ENCODE measurements around the gene SPACA7.

SPACA7 gene

GRCh38 chr13:112342841-112343361 lies 33.3 kb upstream of the SPACA7 start:
- no peak overlapping the region for H3K4me3 ChIP-seq (ENCODE audit: low read length)
- no peak for TF ChIP-seq CTCF (conservative IDR thresholded peaks at IDR 0.05; ENCODE audit: low read depth, low read length)
- no peak for DNase-seq (ENCODE audit: low read depth)

- no peak overlapping the region for H3K4me3 ChIP-seq (ENCODE audit: low read length)
- DNase-seq (ENCODE audit: low read depth), result no peak
- TF ChIP-seq CTCF (conservative IDR thresholded peaks at IDR 0.05; ENCODE audit: low read depth, low read length), result no peak
Measured at GRCh38 chr13:112343591-112343990, 32.6 kb upstream of the SPACA7 start.

- no peak overlapping the region for H3K4me3 ChIP-seq (ENCODE audit: low read length)
- TF ChIP-seq CTCF (conservative IDR thresholded peaks at IDR 0.05; ENCODE audit: low read depth, low read length), result no peak
- DNase-seq (ENCODE audit: low read depth), result no peak
Measured at GRCh38 chr13:112345826-112346172, 30.4 kb upstream of the SPACA7 start.

GRCh38 chr13:112346173-112346898 lies 29.8 kb upstream of the SPACA7 start:
- TF ChIP-seq CTCF (conservative IDR thresholded peaks at IDR 0.05; ENCODE audit: low read depth, low read length), result no peak
- no peak overlapping the region for H3K4me3 ChIP-seq (ENCODE audit: low read length)
- no peak for DNase-seq (ENCODE audit: low read depth)

- TF ChIP-seq CTCF (conservative IDR thresholded peaks at IDR 0.05; ENCODE audit: low read depth, low read length), result no peak
- no peak overlapping the region for H3K4me3 ChIP-seq (ENCODE audit: low read length)
- no peak for DNase-seq (ENCODE audit: low read depth)
Measured at GRCh38 chr13:112346899-112347229, 29.3 kb upstream of the SPACA7 start.

GRCh38 chr13:112347986-112348385 lies 28.2 kb upstream of the SPACA7 start:
- no peak for TF ChIP-seq CTCF (conservative IDR thresholded peaks at IDR 0.05; ENCODE audit: low read depth, low read length)
- no peak overlapping the region for H3K4me3 ChIP-seq (ENCODE audit: low read length)
- no peak for DNase-seq (ENCODE audit: low read depth)

GRCh38 chr13:112348642-112349345 lies 27.4 kb upstream of the SPACA7 start:
- TF ChIP-seq CTCF (conservative IDR thresholded peaks at IDR 0.05; ENCODE audit: low read depth, low read length), result no peak
- DNase-seq (ENCODE audit: low read depth), result no peak
- no peak overlapping the region for H3K4me3 ChIP-seq (ENCODE audit: low read length)

All from retinal pigment epithelial cell (primary cell).